Endodermal cell (in vitro differentiated cells): ENCODE data around the gene SIGLEC10. TPM values are rescaled to one million over a fixed set of nuclear protein-coding genes. Genes with fewer than 3 reads are reported as not detected.
A peak's percentile ranks its signal among the peaks of the same experiment; 100 is the strongest.
"Not testable (repeated sequence)": the region's sequence is repeated elsewhere in the genome, so short reads cannot be mapped to it uniquely, and the experiment has no call there.

Source experiments
- DNase-seq: peaks from one replicate; pipeline ENCODE4 v3.0.0-alpha.2; 2017
- H3K27ac ChIP-seq: 2 replicates; pipeline ENCODE4 v1.5.1; 2013; ENCODE audit warnings: mild to moderate bottlenecking, low read depth, low read length, moderate library complexity
- H3K27me3 ChIP-seq: 2 replicates; pipeline ENCODE4 v1.6.1; 2013; ENCODE audit warnings: mild to moderate bottlenecking, low read length, moderate library complexity; ENCODE audit not compliant: insufficient read depth, control insufficient read depth, poor library complexity, severe bottlenecking
- H3K36me3 ChIP-seq: 2 replicates; pipeline ENCODE4 v1.7.0; 2013; ENCODE audit warnings: mild to moderate bottlenecking, low read length, moderate library complexity; ENCODE audit not compliant: control insufficient read depth, insufficient read depth
- H3K4me1 ChIP-seq: one replicate; pipeline ENCODE4 v1.7.0; 2013; ENCODE audit warnings: low read length; ENCODE audit not compliant: control insufficient read depth, insufficient read depth
- H3K4me3 ChIP-seq: 2 replicates; pipeline ENCODE4 v1.5.1; 2013; ENCODE audit warnings: mild to moderate bottlenecking, low read length, moderate library complexity
- H3K9ac ChIP-seq: 2 replicates; pipeline ENCODE4 v1.6.1; 2013; ENCODE audit warnings: mild to moderate bottlenecking, low read length, moderate library complexity; ENCODE audit not compliant: poor library complexity, severe bottlenecking; ENCODE audit errors: extremely low read depth
- H3K9me3 ChIP-seq: 2 replicates; pipeline ENCODE4 v1.6.1; 2013; ENCODE audit warnings: mild to moderate bottlenecking, low read length, moderate library complexity; ENCODE audit not compliant: control insufficient read depth
- H3K27ac Mint-ChIP-seq: 2 replicates; pipeline ENCODE4 v1.8.0; 2020; ENCODE audit warnings: mixed read lengths
- H3K27me3 Mint-ChIP-seq: 2 replicates; pipeline ENCODE4 v1.8.0; 2021; ENCODE audit warnings: mild to moderate bottlenecking, mixed read lengths; ENCODE audit not compliant: insufficient read depth
- H3K36me3 Mint-ChIP-seq: 2 replicates; pipeline ENCODE4 v1.8.0; 2020; ENCODE audit warnings: low read depth, mixed read lengths
- H3K4me1 Mint-ChIP-seq: 2 replicates; pipeline ENCODE4 v1.8.0; 2020; ENCODE audit warnings: mixed read lengths
- H3K4me3 Mint-ChIP-seq: 2 replicates; pipeline ENCODE4 v1.8.0; 2020; ENCODE audit warnings: mild to moderate bottlenecking, moderate library complexity, mixed read lengths
- H3K9me3 Mint-ChIP-seq: 2 replicates; pipeline ENCODE4 v1.8.0; 2020; ENCODE audit warnings: mild to moderate bottlenecking, mixed read lengths
- CTCF ChIP-seq: fragments of 200-600 bp; sonication (generic); conservative IDR thresholded peaks from 2 replicates; pipeline ENCODE4 v1.5.0; 2021; ENCODE audit warnings: antibody characterized with exemption, mild to moderate bottlenecking
- WGBS, 2 experiments: methylation state at CpG; one replicate each; pipeline versions ENCODE4 v1.1.5 to v1.1.7; 2013; ENCODE audit warnings: missing lambda C conversion rate in 2 of 2, mixed read lengths in 1 of 2; ENCODE audit not compliant: insufficient coverage in 1 of 2, insufficient read length in 1 of 2; 5-methylcytosine and 5-hydroxymethylcytosine counted together
- total RNA-seq, 2 donors: library from RNA; stranded (reverse); fragmentation: NEBNext Ultra II Directional in 1 of 2; extraction: Animal tissue kit (Norgen Biotek cat#: 25700) in 1 of 2; gene quantifications; 2 replicates in 1 of 2; 3 replicates in 1 of 2; pipeline ENCODE4 v1.2.1, GENCODE V29; 2021

The SIGLEC10 gene
- total RNA-seq, 2 donors from 2014 or later = not detected

- Mint-ChIP-seq H3K9me3 (peaks cover 43% of the 10 kb centered on the region), H3K27ac (no peak overlapping the region), H3K4me1 (no peaks in the 10 kb centered on the region), H3K4me3 (no peak overlapping the region), H3K27me3 (no peaks in the 10 kb centered on the region), H3K36me3 (peaks cover 21% of the 10 kb centered on the region)
- H3K9me3 ChIP-seq = peaks cover 27% of the 10 kb centered on the region
- no peak overlapping the region for H3K4me3 ChIP-seq
- no peaks in the 10 kb centered on the region for H3K27me3 ChIP-seq
- no peak overlapping the region for H3K9ac ChIP-seq
- H3K4me1 ChIP-seq = no peaks in the 10 kb centered on the region
- no peak for TF ChIP-seq CTCF
- no peak for DNase-seq
- WGBS, 2 experiments = 85 to 100% methylated on average over 1 to 3 of the region's 5 CpGs
- H3K36me3 ChIP-seq = no peaks in the 10 kb centered on the region
- no peak overlapping the region for H3K27ac ChIP-seq
Observed at GRCh38 chr19:51399231-51399630, 18.2 kb downstream of the SIGLEC10 start.

- no peak overlapping the region for H3K4me3 ChIP-seq
- 50 to 55% methylated on average over 4 to 7 of the region's 7 CpGs for WGBS, 2 experiments
- no peak overlapping the region for H3K4me3 Mint-ChIP-seq
- H3K27me3 ChIP-seq = no peaks in the 10 kb centered on the region
- peaks cover 2% of the 10 kb centered on the region for H3K4me1 ChIP-seq
- H3K27me3 Mint-ChIP-seq = no peaks in the 10 kb centered on the region
- H3K36me3 ChIP-seq = no peaks in the 10 kb centered on the region
- DNase-seq = no peak
- TF ChIP-seq CTCF = peak; percentile 79
- no peak overlapping the region for H3K9ac ChIP-seq
- peaks cover 33% of the 10 kb centered on the region for H3K9me3 Mint-ChIP-seq
- peak overlapping the region; percentile 17 for H3K27ac ChIP-seq
- H3K36me3 Mint-ChIP-seq = peaks cover 14% of the 10 kb centered on the region
- no peak overlapping the region for H3K27ac Mint-ChIP-seq
- H3K9me3 ChIP-seq = peaks cover 22% of the 10 kb centered on the region
- H3K4me1 Mint-ChIP-seq = peaks cover 5% of the 10 kb centered on the region
Observed at GRCh38 chr19:51398096-51398704, 19.2 kb downstream of the SIGLEC10 start.

- H3K4me1 ChIP-seq, H3K27ac ChIP-seq, H3K27ac Mint-ChIP-seq, H3K9ac ChIP-seq, H3K27me3 Mint-ChIP-seq, H3K4me3 ChIP-seq, H3K36me3 ChIP-seq, H3K4me1 Mint-ChIP-seq, DNase-seq, H3K27me3 ChIP-seq, H3K4me3 Mint-ChIP-seq: not testable (repeated sequence)
- Mint-ChIP-seq H3K9me3 (peaks cover 26% of the 10 kb centered on the region), H3K36me3 (peaks cover 11% of the 10 kb centered on the region)
- H3K9me3 ChIP-seq = peaks cover 15% of the 10 kb centered on the region
- WGBS, 2 experiments = 94 to 96% methylated on average over 9 of the region's 9 CpGs
Observed at GRCh38 chr19:51397453-51397852, 20.0 kb downstream of the SIGLEC10 start.

DNA sequence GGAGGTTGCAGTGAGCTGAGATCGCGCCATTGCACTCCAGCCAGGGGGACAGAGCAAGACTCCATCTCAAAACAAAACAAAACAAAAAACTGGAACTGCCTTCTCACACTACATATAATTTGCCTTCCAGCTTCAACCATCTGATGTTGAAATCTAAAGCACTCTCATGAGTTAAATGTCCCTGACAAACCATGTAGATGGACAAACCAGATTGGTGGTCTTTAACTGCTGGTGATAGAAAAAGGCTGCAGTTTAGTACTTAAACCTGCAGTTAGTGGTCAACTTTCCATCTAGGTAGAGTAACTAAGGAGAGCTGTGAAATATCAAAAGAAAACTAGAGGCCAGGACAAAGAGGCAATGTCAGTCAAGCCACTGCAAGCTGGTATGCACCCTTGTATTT is 21.3 kb downstream of the SIGLEC10 start:
- no peaks in the 10 kb centered on the region for H3K27me3 ChIP-seq
- peaks cover 3% of the 10 kb centered on the region for H3K9me3 ChIP-seq
- peaks cover 3% of the 10 kb centered on the region for H3K36me3 Mint-ChIP-seq
- H3K27me3 Mint-ChIP-seq = no peaks in the 10 kb centered on the region
- H3K4me3 ChIP-seq = no peak overlapping the region
- H3K27ac ChIP-seq = no peak overlapping the region
- peaks cover 15% of the 10 kb centered on the region for H3K9me3 Mint-ChIP-seq
- no peak for TF ChIP-seq CTCF
- H3K4me3 Mint-ChIP-seq = no peak overlapping the region
- 92% methylated on average over 2 of the region's 2 CpGs; no CpG with 5 or more reads in 1 of the 2 experiments for WGBS, 2 experiments
- peaks cover 5% of the 10 kb centered on the region for H3K4me1 Mint-ChIP-seq
- no peak overlapping the region for H3K9ac ChIP-seq
- no peak overlapping the region for H3K27ac Mint-ChIP-seq
- no peak for DNase-seq
- peaks cover 2% of the 10 kb centered on the region for H3K4me1 ChIP-seq
- no peaks in the 10 kb centered on the region for H3K36me3 ChIP-seq
